22Rv1 (cell line): ENCODE results near the gene FAM163B.

Experiments
- H3K27ac ChIP-seq: fragments of 450-650 bp; 2 replicates; pipeline ENCODE4 v1.5.1; 2017
- ZFX ChIP-seq: fragments of 450-650 bp; IDR thresholded peaks from 2 replicates; pipeline ENCODE4 v1.6.1; 2017; ENCODE audit warnings: antibody characterized with exemption, borderline replicate concordance
- TF ChIP-seq, protein P1 (sequence below): fragments of 450-650 bp; IDR thresholded peaks from 2 replicates; pipeline ENCODE4 v1.5.1; 2017; ENCODE audit warnings: mild to moderate bottlenecking

Gene FAM163B

DNA sequence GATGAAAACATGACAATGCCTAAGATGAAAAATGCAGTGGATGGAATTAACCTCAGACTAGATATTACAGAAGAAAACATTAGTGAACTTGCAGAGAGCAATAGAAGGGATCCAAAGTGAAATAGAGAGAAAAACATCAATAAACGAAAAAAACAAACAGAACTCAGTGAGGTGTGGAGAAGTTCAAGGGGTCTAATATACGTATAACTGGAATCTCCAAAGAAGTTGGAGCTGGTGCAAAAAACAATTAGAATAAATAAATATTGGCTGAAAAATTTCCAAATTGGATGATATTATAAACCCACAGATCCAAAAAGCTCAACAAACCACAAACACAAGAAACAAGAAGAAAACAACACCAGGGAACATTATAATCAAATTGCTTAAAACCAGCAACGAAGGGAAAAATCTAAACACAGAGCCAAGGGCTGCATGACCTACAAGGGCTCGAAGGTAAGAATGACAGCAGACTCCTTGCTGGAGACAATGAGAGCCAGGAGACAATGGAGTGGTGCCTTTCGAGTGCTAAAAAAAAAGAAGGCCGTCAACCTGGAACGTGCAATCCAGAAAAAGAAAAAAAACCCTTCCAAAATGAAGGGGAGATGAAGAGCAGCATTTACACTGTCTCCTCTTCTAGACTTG is 11.8 kb downstream of the FAM163B start:
- TF ChIP-seq, protein P1, sequence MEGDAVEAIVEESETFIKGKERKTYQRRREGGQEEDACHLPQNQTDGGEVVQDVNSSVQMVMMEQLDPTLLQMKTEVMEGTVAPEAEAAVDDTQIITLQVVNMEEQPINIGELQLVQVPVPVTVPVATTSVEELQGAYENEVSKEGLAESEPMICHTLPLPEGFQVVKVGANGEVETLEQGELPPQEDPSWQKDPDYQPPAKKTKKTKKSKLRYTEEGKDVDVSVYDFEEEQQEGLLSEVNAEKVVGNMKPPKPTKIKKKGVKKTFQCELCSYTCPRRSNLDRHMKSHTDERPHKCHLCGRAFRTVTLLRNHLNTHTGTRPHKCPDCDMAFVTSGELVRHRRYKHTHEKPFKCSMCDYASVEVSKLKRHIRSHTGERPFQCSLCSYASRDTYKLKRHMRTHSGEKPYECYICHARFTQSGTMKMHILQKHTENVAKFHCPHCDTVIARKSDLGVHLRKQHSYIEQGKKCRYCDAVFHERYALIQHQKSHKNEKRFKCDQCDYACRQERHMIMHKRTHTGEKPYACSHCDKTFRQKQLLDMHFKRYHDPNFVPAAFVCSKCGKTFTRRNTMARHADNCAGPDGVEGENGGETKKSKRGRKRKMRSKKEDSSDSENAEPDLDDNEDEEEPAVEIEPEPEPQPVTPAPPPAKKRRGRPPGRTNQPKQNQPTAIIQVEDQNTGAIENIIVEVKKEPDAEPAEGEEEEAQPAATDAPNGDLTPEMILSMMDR: no peak
- TF ChIP-seq ZFX: no peak
- no peak overlapping the region for H3K27ac ChIP-seq

DNA sequence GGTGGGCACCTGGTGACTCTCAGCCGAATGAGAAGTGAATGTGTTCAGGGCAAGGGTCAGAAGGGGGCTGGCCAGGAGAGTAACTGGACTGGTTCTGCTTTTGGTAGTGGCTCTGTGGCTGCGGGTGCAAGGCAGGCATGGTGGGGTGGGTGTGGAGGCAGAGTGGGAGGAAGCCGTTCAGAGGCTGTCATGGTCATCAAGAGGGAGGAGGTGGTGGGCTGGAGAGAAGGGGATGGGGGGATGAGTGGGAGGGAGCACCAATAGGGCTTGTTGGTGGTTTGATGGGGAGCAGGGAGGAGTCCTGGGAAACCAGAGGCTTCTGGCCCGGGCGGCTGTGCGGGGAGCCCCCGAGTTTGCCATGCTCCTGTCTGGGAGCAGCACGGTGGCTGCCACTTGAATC is 13.3 kb downstream of the FAM163B start:
- no peak for TF ChIP-seq ZFX
- TF ChIP-seq, protein P1: no peak
- H3K27ac ChIP-seq: no peak overlapping the region

DNA sequence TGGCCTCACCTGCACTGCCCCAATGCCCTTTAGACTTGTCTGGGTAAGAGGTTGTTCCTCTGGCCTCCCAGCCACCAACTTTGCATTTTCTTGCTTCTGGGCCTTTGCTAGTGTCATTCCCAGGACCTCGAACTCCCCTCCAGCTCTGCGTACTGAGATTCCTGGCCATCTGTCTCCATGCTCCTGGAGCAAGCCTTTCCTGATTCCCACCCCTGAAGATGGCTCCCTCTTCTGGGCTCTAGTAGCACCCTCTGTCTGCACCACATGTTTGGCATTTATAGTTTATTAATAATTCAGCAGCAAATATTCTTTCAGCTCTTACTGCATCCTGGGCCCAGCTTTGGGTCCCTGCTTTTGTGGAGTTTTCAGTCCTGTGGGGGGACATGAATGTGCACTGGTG is 14.9 kb downstream of the FAM163B start:
- no peak overlapping the region for H3K27ac ChIP-seq
- TF ChIP-seq, protein P1: no peak
- TF ChIP-seq ZFX: no peak

DNA sequence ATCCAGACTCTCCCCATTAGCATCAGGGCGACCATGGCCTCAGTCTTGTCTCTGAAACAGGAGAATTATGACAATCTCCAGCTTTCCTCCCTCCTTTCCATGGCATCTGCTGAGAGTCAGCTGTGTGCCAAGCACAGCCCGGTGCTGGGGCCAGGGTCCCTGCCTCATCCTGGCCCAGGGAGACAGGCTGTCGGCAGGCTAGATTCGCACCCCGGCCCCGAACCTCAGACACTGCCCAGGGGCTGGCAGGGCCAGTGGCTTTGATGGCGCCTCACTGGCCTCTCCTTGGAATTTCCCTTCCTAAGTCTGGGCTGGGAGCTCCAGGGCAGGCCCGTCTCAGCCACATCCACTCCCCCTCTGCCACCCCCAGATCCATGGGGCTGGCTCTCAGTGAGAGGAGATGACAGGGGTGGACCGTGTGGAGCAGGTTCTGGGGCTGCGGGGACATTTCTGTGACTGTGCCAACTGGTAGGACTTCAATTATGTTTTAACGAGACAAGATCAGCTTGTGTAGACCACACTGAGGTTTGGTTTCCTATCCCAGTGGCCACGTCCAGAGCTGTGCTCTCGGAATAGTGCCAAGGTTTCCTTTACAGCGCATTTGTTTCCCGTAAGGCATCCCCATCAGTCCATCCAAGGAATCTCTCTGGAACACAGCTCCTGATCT is 15.5 kb downstream of the FAM163B start:
- TF ChIP-seq, protein P1: no peak
- no peak for TF ChIP-seq ZFX
- H3K27ac ChIP-seq: no peak overlapping the region

DNA sequence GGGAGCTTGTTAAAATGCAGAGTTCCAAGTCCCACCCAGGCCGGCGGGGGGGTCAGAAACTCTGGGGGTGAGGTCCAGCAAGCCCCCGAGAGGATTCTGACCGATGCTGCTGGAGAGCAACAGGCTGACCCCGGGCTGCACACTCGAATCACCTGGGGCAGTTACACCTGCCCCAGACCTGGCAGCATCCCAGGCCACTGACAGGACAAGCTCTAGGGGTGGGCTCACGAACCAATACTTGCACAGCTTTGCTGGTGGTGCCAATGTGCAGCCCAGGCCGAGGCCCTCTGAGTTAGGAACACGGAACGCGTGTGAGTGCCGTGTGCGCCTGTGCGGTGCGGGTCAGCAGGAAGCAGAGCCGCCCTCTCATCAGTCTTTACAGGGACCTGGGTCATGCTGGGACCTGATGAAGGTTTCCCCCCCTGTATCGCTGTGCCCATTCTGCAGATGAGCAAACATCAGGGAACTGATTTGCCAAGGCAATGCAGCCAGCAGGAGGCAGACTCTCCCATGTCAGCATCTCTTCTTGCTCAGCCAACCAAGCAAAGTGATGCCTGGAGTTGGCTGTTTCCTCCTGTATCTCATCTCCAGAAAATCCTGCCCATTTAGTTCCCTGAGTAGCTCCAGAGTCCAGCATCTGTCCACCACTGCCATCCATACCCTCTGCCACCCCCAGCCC is 16.3 kb downstream of the FAM163B start:
- TF ChIP-seq, protein P1: no peak; the same call in 1 of the 2 replicates
- no peak for TF ChIP-seq ZFX
- no peak overlapping the region for H3K27ac ChIP-seq

DNA sequence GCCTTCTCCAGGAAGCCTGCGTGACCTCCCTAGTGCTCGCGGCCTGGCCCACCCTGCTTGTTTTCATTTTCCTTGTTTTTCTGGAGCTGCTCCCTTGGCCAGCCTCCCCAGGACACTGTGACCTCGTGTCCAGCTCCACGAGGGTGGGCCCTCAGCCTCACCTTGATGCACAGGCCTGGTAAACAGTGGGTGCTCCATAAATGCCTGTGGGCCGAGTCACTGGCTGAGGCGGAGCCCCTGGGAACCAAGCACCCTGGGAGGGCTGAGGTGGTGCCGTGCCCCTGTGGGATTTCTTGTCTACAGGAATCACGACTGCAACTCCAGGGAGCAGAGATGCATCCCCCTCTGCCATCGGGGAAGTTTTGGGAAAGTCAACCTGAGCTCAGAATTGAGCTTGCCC is 17.2 kb downstream of the FAM163B start:
- TF ChIP-seq ZFX: no peak
- TF ChIP-seq, protein P1: no peak

More for the DNA sequence above, 17.2 kb downstream of the FAM163B start:
- H3K27ac ChIP-seq: no peak overlapping the region
